Inflammatory macrophage (primary cell): ENCODE data around the gene STON1.
A peak's percentile ranks its signal among the peaks of the same experiment; 100 is the strongest.
"Not testable (repeated sequence)": the region's sequence is repeated elsewhere in the genome, so short reads cannot be mapped to it uniquely, and the experiment has no call there.

Experiments used
- DNase-seq, 2 donors: peaks; one replicate each; pipeline ENCODE4 v3.0.0-alpha.2; 2020 to 2022

STON1 gene

DNA sequence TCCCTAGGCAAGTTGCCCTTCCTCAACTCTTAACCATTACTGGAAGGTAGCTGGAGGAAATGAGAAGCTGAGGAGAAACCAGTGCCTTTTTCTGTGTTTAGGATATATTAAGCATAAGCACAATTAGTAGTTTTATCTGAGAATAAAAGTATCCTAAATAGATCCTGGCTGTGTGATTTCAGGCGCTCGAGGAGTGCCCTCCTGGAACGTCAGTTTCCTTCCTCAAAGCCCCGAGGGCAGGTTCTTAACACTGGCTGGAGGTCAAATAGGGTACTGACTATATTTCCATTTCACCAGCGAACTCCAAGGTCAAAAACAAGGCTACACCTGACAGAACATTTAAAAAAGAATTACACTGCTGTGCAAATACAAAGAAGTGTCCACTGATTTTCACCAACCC is 1.5 kb upstream of the STON1 start:
- no peak for DNase-seq

DNA sequence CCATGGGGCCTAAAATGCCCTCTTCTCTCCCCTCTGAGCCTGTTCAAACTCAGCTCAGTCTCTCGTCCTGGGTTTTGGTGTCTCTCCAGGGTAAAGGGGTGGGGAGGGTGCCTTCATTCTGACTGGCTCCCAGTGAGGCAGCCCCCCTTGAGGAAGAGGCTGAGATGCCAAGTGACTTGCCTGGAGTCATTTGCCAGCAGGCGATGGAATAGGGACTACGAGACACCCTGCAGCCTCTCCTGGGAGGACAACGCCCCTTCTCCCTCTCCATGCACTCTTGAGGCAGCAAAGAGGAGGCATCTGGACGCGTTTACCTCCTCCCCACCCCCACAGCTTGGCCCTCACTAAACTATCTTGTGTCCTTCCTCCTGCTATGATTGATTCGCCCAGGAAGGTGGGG is 760 bp upstream of the STON1 start:
- DNase-seq = no peak

DNA sequence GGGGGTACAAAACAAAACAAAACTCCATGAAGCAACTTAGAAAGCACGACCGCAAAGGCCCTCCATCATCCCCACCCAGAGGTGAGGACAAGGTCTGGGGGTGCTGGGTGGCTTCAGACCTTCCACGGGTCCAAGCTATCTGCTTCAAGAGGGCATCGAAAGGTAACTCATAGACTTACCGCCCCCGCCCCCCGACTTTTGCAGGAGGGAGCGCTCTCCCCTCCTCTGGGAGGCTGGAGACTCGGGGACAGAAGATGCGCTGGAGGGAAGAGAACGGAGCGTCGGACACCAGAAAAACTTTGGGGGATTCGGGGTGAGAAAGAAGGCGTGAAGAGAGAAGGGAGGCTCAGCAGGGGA is 300 bp upstream of the STON1 start:
- no peak for DNase-seq

DNA sequence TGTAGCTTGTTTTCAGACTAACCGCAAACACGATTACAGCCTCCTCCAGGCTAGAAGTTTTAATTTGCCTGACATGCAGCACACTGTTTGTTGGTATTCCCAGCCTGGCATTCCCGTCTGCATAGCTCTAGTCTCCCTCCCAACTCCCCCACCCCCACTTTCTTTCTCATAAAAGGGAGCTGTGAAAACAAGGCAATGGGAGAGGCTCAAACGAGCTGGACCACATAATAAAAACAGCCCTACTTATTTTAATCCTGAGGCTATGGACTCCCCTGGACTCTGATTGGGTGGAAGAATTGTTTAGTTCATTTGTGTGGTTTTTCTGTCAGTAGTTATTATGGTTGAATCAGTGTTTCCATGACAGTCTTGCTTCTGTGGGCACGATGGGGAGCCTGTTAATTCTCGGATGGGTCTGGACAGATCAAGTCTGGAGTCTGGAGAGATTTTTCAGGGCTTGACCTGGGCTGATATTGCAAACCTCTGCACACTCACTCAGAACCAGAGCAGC is 1.2 kb downstream of the STON1 start:
- DNase-seq = no peak

DNA sequence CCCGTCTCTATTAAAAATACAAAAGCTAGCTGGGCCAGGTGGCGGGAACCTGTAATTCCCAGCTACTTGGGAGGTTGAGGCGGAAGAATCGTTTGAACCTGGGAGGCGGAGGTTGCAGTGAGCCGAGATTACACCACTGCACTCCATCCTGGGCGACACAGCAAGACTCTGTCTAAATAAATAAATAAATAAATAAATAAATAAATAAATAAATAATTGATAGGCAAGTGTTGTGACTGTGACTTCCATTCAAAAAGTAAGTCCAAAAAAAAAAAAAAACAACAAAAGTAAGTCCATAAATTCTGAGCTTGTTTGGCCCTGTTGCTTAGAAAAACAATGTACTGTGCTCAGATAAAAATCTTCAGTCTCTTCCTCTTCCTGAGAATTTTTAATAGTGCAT is 2.2 kb downstream of the STON1 start:
- DNase-seq = no peak

DNA sequence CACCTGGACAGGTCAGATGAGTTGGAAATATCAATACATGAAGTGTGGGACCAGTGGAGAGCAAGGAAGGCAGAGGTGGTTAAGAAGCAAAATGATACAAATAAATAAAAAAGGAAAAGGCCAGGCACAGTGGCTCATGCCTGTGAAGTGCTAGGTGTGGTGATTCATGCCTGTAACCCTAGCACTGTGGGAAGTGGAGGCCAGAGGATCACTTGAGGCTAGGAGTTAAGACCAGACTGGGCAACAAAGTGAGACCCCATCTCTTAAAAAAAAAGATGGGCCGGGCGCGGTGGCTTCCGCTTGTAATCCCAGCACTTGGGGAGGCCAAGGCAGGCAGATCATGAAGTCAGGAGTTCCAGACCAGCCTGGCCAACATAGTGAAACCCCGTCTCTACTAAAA is 2.9 kb downstream of the STON1 start:
- DNase-seq = no peak

DNA sequence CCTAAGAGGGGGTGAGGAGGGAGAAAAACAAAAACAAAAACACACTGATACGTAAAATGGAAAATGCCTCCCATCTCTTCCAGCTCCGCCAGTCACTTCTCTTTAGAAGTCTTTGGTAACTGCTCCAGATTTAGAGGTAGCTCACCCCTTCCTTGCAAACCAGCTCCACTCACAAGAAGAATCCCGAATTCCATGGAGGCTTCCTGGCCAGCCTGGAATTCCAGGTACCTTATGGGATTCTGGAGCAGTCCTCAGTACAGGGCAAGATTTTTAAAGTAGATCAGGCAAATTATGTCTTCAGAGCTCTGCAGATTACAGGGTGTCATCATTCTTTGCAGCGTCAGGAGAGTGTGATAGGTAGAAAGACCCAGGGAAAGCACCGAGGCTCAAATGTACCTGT is 4.8 kb downstream of the STON1 start:
- DNase-seq = no peak

DNA sequence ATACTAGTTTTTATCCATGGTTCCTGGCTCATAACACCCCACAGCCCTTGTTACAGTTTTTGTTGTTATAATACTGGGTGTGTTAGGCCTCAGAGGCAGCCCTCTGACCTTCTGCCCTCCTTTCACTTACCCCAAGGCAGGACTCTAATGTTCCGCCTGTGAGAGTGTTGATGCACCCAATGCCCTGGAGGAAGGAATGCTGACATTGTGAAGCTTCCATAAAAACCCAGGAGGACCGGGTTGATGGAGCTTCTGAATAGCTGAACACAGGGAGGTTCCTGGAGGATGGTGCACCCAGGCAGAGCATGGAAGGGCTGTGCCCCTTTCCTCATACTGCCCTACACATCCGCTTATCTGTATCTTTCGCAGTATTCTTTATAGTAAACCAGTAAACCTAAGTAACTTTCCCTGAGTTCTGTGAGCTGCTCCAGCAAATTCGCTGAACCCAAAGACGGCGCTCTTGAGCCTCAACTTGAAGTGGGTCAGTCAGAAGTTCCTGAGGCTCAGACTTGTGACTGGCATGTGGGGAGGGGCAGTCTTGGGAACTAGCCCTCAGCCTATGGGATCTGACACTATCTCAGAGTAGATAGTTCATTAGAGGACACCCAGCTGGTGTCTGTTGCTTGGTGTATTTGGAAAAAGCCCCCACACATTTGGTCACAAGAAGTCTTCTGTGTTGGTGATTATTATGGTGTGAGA is 10.4 kb downstream of the STON1 start:
- no peak for DNase-seq

DNA sequence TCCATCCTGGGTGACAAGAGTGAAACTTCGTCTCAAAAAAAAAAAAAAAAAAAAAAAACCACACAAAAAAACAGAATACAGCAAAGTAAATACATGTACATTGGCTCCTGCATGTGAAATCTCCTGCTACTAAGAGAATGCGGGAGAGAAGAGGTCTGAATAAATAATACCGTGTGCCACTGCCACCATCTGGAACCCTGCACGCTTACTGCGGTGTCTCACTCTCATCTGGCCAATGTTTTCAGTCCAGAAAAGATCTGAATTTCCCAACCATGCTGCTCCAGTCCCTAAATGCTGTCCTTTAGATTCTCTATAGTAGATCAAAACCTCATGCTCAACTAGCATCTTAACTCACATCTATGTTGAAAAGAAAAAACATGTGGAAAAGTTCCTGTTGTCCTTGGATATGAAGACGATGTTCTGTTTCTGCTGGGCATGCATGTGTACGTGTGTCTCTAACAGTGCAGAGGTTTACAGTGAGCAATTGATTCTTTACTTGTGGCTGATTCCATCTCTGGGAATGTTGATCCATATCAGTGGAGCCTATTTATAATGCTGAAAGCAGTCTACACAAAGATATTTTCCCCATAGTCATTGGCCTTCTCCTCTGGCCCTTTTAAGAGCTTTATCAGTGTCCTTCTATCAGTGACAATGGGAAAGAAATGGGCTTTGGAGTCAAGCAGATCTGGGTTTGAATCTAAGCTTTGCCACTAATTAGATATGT is 11.9 kb downstream of the STON1 start:
- DNase-seq = no peak

DNA sequence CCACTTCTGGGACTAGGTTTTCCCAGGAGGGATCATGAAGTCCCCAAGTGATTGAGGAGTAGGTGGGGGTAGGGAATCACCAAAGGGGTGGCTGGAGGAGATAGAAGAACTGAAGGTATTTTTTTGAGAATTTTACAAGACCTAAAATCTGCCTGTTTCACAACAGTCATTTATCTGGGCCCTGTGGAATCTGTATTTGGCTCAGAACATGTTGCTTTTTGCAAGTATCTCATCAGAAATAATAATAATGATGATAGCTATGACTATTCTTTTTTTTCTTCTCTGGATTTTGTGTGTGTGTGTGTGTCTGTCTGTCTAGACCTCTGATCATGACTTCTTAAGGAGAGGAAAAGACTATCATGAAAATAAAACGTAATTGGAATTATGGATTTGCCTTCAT is 13.9 kb downstream of the STON1 start:
- DNase-seq = no peak

DNA sequence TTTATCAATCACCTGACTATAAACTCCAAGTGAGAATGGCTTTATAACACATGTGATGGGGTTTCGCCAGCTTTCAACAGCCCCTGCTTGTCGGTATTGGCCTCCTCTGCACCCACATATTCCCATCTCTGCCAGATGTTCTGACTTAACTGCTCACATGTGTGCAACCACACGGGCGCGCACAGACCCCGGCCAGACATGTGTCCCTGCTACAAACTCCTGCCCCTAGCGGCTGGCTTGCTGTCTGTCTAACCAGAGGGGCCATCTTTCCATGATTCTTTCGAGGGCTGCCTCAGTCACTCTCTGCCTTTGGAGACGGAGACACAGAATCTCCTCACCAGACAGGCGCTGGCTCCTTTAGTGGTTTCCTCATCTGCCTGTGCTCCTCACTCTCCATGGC is 15.3 kb downstream of the STON1 start:
- no peak for DNase-seq

DNA sequence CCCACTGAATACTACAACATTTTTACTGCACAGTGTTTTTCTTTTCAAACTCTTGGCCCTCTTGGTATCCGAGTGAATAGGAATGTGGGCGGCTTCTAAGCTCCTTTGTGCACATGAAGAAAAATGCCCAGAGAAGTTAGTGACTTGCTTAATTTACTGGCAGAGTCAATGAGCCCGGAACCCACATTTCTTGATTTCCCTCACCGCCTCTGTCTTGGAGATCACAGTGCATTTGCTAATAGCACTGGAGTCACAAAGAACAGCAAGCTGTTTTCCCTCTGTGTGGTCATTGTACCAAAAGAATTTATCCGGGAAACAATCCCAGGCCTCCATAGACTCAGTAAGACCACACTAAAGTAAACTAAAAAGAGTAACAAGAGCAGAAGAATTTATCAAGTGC is 18.9 kb downstream of the STON1 start:
- DNase-seq = no peak

DNA sequence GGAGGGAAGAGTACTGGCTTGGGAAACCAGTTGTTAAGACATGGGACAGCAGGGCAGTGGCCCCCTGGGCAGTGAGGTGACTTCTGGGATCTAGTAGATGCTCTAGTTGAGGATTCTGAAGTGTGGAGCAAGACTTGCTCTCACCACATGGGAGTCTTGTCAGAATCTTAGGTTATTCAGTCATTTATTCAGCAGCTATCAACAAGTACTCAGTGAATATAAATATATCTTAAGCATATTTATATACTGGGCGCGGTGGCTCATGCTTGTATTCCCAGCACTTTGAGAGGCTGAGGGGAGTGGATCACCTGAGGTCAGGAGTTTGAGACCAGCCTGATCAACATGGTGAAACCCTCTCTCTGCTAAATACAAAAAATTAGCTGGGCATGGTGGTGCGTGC is 20.0 kb downstream of the STON1 start:
- DNase-seq = no peak

DNA sequence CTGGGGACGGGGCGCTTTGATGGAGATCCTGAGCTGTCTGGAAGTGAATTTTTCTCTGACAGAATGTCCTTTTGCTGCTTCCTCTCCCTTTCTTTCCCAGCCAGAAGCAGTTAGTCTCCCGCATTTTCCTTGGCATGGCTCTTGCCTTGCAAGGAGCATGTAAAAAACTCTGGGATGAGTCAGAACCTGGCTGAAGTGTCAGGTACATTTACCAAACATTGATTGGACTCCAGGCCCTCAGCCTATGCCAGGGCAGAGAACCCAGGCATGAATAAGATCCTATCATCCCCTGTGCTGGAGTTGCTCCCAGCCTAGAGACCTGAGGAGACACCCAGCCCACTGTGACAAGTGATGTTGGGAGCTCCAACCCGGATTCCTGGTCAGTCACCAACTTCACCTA is 21.6 kb downstream of the STON1 start:
- no peak for DNase-seq

DNA sequence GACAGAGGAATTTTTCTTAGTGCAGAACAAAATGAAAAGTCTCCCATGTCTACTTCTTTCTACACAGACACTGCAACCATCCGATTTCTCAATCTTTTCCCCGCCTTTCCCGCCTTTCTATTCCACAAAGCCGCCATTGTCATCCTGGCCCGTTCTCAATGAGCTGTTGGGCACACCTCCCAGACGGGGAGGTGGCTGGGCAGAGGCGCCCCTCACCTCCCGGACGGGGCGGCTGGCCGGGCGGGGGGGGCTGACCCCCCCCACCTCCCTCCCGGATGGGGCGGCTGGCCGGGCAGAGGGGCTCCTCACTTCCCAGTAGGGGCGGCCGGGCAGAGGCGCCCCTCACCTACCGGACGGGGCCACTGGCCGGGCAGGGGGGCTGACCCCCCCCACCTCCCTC is 25.1 kb downstream of the STON1 start:
- DNase-seq = not testable (repeated sequence)

DNA sequence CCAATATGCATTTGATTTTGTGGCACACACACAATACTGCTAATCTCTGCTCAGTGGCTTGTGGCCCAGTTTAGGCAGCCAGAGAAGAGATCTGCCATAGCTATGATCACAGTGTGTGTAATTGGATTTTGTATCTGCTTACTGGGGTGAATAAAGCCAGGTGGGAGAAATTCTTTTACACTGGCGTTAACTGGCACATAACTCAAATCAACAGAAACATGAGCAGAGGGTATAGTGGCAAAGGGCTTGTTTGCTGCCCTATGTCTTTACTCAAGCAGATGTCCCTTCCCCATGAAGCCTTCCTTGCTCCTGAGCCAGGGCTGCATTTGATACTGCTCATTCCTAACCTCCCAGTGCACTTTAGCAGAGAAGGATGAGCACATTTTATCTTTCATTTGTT is 28.5 kb downstream of the STON1 start:
- no peak for DNase-seq

DNA sequence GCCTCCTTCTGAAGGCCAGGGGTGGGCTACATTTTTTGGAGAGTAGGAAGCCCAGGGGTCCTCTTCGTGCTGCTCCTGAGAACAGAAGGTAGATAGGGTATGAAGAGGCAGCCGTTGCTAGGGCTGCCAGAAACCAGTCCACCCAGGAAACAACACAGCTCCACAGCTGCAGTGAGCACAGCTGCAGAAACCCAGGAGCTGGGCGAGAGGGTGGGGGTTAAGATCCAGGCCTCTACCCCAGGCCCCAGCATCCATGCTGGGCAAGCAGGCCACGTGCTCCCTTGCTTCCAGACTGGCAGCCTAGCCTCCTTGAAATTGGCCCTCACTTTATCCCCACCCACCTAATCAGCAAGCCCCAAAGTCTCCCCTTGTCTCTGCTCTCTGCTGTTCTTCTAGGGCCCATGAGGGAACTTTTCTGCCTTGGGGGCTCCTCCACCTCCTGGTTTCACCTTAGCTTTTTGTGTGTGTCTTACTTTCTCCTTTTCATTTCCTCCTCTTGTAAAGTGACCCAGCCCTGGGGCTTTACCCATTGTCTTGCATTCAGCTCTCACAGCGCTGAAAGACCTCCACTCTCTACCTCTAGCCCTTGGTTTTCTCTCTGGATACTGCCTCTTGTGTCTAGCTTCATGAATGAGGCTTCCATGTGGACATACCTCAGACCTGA is 30.7 kb downstream of the STON1 start:
- no peak for DNase-seq

DNA sequence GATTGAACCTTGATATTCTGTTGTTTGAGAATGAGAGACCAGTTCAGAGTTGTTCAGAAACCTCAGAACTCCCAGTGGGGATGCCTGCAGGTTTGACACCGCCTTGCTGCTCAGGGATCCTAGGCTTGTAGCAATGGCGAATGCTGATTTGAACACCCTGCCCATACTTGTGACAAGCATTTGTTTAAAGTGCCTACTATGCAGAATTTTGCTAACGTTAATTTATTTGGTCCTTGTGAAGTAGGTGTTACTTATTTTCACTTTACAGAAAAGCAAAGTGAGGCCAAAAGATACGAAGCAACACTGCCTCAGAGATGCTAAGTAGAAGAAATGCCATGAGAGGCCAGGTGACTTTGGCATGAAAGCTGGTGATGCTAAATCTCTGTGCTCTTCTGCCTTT is 32.3 kb downstream of the STON1 start:
- no peak for DNase-seq

DNA sequence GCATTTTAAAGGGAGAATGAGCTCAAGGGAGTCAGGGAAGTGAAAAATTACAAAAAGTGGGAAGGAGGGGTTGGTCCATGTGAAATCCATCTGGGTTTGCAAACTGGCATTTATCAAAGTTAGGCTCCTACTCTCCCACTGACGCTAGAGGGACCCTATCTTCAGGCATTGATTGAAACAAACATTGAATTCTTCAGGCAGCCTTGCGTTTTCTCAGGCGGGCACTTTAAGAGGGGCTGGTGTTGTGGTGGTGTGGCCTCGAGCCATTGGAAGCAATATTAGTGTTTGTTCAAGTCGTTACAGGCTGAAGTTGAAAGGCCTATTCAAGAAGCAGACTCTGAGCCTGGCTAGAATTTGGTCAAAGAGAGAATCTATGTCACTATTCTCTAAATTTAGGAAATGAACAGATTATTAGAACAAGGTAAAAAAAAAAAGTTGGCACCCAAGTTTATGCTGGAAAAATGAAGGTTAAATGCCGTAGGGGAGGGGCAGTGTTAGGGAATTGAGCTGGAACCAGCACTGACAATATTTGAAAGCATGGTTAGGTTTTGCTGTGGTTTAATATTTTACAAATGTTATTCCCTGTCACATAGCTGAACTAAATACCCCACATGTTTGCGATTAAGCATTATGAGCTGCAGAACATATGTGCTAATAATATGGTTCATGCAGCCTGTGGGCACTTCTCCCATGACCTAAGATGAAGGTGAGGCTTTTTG is 36.8 kb downstream of the STON1 start:
- no peak for DNase-seq

DNA sequence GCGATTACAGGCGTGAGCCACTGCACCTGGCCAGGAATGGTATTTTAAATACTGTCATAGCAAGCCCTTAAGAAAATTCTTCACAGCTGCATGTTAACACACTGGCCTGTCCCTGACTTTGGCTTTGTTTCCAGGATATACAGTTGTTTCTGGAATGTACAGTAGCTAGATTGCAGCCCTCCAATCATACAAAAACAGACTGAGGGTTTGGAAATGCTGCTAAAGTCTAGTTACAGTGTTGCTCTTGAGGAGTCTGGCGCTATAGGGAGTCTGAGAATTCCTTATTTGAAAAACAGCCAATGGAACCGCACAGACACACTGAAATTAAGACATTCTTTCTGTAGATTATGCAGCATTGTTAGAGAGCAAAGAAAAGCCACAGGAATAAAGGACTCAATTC is 37.7 kb downstream of the STON1 start:
- DNase-seq = no peak

DNA sequence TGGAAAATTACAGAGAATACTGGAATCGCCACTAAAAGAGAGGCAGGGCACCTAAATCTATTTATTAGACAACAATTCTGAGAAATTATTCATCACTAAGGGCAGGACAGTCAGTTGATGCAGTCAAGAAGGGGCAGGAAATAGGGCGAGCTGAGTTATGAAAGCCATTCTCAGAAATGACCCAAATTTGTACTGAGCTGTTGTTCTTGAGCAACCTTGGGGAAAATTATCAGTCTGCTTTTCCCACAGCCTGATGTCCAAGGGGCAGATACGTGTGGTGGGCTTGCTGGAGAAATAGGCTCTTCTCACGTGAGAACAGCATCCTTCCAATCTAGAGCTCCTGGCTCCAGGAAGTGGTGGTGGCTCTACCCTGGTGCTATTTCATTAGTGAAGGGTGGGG is 38.6 kb downstream of the STON1 start:
- peak; percentile 3 to 52 for DNase-seq

DNA sequence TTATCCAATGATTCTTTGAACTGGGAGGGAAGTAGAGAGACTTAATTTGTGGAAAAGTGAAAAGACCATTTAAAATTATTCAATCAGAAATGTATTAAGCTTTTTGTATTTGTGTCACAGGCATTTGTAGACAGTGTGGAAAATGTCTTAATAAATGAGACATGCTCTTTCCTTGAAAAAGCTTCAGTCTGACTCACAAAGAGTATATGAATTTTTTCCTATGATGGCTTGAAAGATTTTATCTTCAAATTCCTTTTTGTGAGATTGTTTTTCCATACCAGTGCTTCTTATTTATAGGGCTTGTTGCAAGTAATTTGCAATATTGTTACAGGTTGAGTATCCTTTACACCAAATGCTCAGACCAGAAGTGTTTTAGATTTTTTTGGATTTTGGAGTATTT is 39.5 kb downstream of the STON1 start:
- DNase-seq = no peak

DNA sequence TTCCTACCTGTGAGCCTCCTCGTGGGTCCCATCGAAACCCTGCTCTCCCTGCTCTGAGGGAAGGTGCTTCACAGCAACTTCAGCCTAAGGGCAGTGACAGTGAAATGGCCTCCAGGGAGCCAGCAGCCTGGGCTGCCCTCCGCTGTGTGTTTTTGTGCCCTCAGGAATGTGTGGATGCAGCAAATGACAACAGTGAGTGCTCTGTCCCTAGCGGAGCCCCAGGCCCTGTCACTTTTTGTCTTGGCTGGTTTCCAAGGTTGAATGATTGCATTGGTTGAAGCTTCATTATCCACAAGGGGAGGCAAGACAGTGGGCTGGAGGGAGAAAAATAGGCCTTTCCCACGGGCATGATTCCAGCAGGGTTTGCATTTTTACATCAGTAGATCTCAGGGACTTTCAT is 42.9 kb downstream of the STON1 start:
- no peak for DNase-seq
